CD4-positive, alpha-beta T cell treated with Interferon alpha-2 for 1 hour (primary cell): ENCODE results near the gene GRIP2.
A peak's percentile ranks its signal among the peaks of the same experiment; 100 is the strongest.

Experiments used
- DNase-seq, 2 donors: peaks; one replicate each; pipeline ENCODE4 v3.0.0-alpha.2; 2020 to 2022

GRIP2 gene

DNA sequence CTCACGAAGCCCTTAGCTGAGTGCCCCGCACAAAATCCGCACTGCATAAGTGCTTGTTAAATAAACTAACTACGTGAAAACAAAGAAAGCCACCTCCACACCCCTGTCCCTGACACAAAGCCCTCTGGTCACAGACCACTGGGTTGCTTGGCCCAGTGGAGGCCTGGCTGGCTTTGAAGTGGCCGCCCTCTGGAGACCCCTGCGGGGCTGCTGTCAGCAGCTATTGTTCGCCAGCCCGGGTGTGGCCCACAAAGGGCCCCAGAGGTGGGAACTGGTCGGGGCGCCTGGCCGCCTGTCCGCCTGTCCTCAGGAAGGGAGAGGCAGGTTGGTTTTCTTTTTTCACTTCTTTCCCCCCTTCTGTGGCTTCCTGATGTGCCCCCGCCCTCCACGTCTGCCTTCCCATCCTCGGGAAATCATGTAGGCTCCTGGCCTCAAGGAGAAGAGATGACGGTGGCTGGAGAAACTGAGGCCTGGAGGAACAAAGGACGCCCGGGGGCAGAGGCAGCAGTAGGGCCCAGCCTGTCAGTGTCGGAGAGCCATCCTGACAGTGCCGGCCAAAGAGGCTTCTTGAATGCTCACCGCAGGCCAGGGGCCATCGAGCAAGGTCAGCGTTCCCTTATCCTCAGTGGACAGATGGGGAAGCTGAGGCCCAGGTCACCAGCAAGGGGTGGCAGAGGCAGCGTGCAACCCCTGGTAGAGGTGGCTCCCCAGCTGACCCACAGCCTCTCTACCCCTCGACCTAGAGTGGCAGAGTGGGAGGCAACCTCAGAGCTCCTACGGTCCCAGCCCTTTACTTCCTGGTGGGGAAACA, 76.6 kb downstream of the GRIP2 start:
- no peak for DNase-seq

DNA sequence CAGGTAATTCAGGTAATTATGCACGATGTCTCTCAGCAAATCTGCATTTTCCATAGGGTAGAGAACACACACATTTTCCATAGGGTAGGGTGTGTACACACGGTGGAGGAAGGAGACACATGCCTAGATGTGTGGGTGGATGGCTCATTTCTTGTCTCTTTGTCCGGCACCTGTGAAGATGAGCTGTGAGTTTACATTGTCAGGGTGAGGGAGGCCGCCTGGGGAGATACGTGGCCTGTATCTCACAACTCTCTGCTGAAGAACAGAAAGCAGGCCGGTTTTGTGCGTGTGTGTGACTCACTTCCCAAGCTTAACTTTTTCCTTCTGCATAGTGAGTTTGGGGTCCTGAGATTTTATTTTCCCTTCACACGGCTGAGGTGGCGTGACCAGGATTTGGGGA, 77.4 kb downstream of the GRIP2 start:
- no peak for DNase-seq

- peak; percentile 43 to 57 for DNase-seq
Observed at GRCh38 chr3:14461748-14462324, 78.3 kb downstream of the GRIP2 start.

- no peak for DNase-seq
Observed at GRCh38 chr3:14461006-14461747, 79.0 kb downstream of the GRIP2 start.

DNA sequence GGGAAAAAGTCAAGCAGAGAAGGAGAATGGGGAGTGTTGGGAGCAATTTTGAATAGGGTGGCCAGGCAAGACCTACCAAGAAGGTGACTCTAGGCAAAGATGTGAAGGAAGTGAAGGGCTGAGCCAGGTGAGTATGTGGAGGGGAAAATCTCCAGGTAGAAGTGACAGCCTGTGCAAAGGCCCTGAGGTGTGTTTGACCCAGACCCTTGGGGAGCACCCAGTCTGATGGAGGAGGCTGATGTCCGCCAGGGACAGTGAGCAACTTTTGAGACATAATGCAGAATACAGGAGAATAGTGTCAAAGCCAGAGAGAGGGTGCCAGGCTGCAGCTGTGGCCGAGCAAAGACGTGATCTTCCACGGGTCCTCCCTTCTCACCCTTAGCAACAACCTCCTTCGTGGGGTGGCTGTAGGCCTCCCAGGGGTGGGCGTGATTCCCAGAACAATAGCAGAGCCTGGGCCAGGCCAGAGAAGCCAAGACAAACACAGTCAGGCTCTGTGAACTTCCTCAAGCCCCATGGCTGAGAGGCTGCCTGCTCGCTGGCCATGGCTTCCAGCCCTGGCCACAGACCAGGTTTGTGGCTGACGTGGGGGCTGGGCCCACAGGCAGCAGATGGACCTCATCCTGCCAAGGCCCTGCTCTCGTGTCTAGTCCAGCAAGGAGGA, 79.7 kb downstream of the GRIP2 start:
- DNase-seq, result no peak

DNA sequence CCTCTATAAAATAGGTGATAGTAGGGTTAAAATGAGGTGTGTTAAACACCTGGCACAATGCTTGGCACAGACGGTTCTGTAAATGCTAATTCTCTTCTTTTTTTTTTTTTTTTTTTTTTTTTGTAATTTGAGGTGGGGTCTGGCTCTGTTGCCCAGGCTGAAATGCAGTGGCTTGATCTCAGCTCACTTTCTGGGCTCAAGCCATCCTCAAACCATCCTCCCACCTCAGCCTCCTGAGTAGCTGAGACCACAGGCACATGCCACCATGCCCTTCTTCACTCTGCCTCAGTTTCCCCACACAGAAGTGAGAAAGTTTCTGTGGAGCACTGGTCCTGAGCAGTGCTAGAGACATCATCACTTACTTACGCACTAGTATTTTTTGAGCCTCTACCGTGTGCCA, 80.4 kb downstream of the GRIP2 start:
- no peak for DNase-seq

GRCh38 chr3:14459384-14459783, 80.8 kb downstream of the GRIP2 start:
- DNase-seq, result no peak

GRCh38 chr3:14458434-14459275, 81.5 kb downstream of the GRIP2 start:
- no peak for DNase-seq

DNA sequence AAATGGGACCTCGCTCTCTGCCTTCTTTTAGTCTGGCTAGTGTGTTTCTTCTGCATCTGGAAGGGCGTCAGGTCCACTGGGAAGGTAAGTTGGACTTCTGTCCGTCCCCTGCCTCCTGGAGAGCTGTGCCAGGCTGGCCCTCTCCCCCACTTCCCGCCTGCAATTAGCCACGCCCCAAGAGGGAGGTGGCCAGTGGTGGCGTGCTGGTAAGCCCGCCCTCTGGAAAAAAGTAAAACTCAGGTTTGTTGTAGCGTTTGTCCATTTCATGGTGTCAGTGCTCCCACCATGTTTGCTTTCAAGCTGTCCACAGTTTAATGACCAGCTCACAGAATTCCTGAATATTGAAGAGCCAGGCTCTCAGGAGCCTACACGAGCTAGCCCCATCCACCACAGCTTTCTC, 82.1 kb downstream of the GRIP2 start:
- DNase-seq, result no peak

DNA sequence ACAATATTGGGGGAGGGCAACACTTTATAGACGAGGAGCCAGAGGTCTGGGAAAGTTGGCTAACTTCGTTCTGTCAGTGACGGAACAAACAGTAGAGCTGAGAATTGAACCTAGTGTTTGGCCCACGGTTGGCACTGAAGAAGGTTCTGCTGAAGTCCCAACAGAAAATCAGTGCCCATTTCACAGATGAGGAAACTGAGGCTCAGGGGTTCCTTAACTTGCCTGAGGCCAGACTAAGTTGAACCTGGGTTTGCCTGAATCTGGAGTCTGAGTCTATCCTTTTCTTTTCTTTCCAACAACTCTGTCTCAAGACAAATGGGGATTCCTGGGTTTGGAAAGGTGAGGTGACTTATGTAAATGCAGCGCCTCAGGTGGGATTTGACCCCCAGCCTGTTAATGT, 82.7 kb downstream of the GRIP2 start:
- no peak for DNase-seq

- DNase-seq, result no peak
Observed at GRCh38 chr3:14456794-14457193, 83.3 kb downstream of the GRIP2 start.

- no peak for DNase-seq
Observed at GRCh38 chr3:14455571-14456317, 84.4 kb downstream of the GRIP2 start.

- DNase-seq, result no peak
Observed at GRCh38 chr3:14454639-14455310, 85.4 kb downstream of the GRIP2 start.

- no peak for DNase-seq
Observed at GRCh38 chr3:14453876-14454638, 86.1 kb downstream of the GRIP2 start.

- no peak for DNase-seq
Observed at GRCh38 chr3:14452740-14453710, 87.1 kb downstream of the GRIP2 start.

DNA sequence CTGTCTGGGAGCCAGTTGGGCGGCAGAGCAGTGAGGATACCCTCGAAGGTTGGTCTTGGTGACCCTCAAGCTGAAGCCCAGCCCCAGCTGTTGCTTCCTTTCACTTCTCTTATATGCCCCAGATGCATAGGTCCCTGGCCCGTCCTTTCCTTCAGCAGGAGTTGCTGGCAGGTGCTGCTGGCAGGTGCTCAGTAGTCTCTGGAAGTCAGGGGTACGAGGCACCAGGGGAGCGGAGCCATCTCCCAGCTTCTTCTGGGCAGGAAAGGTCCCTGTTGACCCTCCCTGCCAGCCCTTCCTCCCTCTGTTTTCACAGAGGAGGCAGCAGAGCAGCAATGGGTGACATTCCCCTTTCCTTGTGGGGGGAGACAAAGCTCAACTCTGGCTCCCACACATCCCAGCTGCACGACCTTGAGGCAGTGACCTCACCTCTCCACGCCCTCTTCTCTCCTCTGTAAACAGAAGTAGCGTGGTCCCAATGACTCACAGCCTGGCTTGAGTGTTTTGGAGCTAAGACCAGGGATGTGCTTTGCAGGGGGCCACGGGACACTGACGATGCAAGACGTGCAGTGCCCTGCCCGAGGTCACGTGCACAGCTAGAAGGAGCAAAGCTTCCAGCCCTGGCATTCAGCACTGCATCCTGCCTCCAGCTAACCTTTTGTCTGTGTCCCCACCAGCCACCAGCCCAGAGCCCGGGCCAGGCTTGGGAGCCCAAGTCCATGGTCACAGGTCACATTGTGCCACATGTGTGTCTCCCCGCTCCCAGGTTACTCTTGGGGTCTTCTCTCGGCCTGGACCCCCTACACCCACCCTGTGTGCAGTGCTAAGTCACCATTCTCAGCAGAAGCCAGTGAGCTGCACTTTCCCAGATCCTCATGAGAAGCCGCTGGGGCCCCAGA, 88.0 kb downstream of the GRIP2 start:
- DNase-seq, result no peak

DNA sequence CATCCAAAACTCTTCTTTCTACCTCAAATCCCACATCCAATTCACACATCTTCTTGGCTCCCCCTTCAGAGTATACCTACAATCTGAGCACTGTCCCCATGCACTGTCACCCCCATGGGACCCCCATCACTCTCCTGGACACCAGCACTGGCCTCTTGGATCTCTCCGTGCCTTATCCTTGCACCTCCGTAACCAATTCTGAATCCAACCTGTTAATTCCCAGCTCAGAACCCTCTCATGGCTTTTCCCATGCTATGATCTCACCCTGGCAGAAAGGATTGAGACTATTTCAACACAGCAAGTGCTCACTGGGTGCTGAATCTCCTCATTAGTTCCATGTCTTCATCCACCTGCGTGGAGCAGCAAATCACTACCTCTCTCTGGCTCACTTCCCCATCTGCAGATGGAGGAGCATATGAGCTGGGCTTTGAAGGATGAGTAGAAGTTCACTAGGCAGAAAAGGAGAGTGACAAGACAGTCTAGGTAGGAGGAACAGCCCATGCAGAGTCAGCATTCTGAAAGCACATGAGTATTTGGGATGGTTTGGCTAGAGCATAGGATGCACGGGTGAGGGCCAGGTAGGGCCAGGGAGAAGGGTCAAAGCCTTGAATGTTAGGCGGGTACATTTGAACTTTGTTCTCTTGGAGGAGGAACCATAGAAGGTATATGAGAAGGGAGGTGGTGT, 89.1 kb downstream of the GRIP2 start:
- DNase-seq, result no peak
